GM18907 (cell line): ENCODE measurements around the gene NNT.

Source experiments
- ATAC-seq: cut with Tn5 transposase; IDR thresholded peaks from one replicate; pipeline ENCODE4 v1.9.1; 2021; ENCODE audit warnings: mild to moderate bottlenecking, moderate library complexity; ENCODE audit not compliant: unreplicated experiment

NNT gene

GRCh38 chr5:43622074-43622473 is 19.1 kb downstream of the NNT start:
- ATAC-seq = no peak

GRCh38 chr5:43623048-43623680 is 20.2 kb downstream of the NNT start:
- ATAC-seq = no peak

GRCh38 chr5:43627028-43627427 is 24.0 kb downstream of the NNT start:
- ATAC-seq = no peak

GRCh38 chr5:43631182-43631910 is 28.4 kb downstream of the NNT start:
- peak; percentile 96 for ATAC-seq

DNA sequence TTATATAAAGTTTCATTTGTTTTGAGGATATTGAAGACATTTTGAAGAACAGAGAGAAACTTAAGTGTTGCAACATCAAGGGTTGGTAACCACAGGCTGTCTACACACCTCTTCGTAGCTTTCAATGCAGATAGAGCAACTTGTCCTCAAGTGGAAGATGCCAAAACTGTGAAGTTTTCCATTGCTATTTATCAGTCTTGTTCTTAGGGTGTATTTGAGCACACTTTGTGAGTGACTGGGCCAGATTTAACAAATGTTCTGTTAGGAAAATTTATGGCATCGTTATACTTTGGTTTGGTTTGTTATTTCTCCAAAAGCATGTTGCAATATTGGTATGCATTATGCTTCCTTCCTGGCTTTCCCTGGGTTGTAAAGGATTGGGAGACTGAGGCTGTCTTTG is 31.6 kb downstream of the NNT start:
- no peak for ATAC-seq

DNA sequence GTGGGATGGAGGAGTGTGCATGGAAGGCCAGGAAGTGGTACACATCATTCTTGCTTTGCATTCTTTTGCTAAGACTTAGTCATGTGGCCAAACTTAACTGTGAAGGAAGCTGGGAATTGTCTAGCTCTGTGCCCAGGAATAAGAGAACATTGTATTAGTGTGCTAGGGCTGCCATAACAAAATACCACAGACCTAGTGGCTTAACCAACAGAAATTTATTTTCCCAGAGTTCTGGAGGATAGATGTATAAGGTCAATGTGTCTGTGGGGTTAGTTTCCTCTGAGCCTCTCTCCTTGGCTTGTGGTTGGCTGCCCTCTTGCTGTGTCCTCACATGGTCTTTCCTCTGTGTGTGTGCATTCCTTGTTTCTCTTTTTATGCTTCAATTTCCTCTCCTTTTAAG is 32.4 kb downstream of the NNT start:
- ATAC-seq = no peak

DNA sequence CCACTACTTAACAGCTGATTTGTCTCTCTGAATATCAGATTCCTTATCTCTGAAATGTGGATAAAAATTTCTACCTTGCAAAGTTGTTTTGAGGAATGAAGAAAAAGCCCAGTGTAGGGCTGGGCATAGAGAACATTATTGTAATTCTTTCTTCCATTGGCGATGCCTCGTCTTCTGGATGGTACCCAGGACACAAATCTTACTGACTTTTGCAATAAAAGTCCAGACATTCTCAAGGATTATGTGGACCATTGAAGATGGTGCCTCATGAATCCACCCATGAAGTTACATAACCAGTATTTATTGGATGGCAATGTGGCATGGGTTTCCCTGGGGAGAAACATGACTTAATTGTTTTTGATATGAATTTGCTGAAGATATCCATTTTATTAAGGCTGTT is 33.1 kb downstream of the NNT start:
- ATAC-seq = no peak

DNA sequence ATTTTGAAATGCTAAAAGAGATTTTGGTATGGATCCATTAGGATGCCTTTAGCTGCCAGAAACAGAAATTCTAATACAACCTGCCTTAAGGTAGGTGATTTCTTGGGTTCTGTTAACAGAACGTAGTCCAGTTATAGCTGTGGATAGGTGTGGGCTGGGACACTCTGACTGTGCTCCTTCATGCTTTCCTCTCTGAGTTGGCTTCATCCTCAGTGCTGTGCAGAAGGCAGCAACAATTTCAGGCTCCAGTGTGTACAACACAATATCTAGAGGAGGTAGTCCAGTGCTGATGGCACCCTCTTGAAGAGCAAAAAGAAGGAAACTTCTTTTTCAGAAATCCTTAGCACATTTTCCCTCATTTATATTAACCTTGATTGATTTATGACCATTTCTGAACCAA is 34.4 kb downstream of the NNT start:
- ATAC-seq = no peak

DNA sequence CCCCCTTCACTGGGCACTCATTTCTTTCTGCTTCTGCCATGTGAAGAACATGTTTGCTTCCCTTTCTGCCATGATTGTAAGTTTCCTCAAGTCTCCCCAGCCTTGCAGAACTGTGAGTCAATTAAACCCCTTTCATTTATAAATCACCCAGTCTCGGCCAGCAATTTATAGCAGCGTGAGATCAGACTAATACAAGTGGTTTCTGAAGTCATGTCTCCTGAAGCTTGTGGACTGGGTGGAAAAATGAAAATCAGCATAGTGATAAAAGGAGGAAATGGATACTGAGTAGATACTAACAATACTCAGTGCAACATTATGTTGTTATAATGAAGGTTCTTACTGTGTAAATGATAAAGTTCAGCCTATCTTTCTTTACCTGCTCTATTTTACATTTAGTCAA is 35.1 kb downstream of the NNT start:
- ATAC-seq = no peak

- no peak for ATAC-seq
Measured at GRCh38 chr5:43638546-43638945, 35.6 kb downstream of the NNT start.

DNA sequence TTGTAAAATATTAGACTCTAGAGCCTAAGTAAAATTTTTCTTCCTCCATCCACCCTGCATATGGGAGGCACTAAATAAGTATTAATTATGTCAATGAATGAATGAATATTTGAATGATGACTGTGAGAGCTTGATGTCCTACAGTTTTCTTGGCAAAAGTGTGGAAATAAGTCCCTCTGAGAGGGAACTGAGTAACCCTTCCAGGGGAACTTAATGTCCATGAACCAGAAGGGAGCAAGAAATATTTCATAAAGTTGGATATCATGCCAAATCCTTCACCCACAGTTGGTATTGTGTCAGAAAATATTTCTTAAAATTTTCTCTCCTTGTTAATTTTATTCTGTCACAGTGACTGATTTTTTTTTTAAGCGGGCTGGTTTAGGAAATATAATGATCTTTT is 36.6 kb downstream of the NNT start:
- no peak for ATAC-seq

DNA sequence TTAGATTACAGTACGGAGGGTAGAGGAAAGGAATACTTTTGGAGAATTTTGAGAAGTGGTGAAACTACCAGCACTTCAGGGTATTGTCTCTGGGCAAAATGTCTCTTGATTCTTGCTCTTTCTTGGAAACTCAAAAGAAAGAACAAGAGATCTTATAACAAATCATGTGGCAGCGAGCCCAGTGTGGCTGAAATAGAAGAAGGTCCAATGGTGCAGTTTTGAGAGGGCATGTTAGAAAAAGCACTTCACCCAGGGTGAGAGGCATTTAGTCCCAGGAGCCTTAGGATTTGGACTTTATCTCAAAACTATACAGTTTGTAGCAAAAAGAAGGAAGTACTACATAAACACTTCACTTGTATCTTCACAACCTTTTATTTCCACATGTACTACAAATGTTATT is 39.4 kb downstream of the NNT start:
- no peak for ATAC-seq

DNA sequence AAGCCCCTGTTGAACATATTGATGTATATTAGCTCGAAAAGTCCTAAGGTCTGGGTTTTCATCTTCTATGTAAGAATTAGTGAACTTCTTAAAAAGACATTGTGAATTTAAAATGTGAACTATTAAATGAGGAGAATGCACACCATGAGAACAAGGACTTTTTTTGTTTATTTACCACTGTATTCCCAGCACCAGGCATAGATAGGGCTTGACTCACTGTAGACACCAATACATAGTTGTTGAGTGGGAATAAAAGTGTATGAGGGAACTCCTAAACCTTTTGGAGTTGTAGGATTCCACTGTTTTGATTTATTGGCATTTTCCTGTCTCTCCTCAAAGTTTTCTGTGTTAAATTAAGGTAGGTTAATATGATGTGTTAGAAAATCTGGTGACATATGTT is 40.3 kb downstream of the NNT start:
- ATAC-seq = no peak

DNA sequence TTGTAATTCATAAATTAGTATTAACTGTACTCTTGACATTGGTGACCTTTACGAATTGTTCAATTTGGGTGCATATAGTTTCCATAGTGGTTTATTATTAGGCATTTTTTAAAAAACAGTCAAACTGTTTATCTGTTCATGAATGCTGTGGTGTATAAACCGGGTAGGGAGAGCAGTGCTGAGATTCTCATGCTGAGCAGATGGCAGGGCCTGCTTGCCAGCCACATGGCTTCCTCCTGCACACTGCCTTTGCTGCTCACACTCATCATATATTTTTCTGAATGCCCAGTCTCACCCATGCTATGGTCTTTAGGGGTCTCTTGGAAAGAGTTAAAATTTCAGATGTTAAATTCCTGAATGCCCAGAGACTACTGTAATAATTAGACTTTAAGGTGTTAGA is 40.8 kb downstream of the NNT start:
- no peak for ATAC-seq

- no peak for ATAC-seq
Measured at GRCh38 chr5:43646992-43647391, 44.0 kb downstream of the NNT start.

- no peak for ATAC-seq
Measured at GRCh38 chr5:43647789-43648188, 44.8 kb downstream of the NNT start.

DNA sequence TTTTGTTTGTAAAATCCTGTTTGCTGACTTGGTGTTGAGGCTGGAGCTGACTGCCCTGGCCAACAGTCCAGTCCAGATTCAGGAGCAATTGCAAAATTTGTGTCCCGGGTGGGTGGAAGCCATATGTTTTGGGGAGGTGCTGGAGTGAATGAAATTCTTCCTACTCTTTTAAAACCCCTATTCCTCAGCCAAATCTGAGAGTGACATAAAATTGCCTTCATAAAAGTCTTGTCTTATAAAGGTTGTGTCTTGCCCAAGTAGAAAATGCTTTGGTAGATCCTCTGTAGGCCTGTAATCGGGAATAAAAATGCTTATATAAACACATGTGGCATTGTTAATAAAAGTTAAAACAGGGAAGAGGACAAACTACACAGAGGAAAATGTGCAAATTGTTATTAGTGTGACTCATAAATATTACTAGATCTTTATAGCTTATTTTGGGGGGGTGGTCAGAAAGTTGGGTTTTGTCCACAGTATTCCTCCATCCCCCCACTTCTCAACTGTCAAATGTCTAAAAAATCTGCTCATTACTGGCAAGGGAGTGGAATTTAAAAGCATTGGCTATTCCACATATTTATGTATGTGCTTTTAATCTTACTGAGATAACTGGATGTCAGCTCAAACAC is 45.6 kb downstream of the NNT start:
- ATAC-seq = no peak

DNA sequence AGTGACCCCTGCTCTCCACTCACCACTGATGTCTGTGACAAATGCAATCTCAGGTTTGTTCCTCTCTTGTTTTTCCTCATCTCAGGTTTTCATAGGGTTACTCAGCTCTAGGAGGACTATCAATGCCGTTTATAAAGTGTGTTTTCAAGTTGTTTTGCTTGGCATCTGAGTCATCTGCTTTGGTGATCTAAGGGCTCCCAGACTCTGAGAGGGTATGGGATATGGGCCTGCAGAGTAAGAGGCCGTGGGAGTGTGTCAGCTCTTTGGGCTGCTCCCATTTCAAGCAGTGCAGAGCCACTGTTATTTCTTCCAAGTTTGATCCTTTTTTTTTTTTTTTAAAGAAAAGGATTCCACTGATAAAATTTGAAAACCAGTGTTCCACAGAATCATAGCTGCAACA is 46.3 kb downstream of the NNT start:
- ATAC-seq = no peak

DNA sequence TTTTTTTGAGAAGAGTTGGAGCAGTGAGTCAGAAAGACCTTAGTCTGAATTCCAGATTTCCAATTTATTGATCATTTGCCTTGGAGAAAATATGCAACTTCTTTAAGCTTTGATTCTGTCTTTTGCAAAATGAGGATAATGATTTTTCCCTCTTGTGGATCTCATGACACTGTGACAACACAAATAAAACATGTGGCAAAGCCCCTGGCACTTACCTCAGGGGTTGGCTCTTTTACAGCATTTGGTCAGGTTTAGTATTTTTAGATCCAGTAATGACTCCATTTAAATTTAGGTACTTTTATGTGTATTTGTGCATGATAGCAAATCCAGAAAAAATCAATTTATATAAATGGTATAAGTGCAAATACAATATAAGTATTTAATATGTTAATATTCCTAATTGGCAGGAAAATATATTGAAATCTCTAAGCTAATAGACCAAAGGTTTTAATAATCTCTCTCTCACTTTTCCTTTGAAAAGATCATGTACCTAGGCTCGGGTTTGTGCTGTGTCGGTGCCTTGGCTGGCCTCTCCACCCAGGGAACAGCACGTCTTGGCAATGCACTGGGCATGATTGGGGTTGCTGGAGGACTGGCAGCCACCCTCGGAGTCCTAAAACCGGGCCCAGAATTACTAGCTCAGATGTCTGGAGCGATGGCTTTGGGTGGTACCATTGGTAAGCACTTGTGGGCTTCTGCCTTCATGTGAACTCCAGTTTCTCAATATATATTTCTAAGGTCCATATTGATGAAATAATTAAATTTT is 49.7 kb downstream of the NNT start:
- ATAC-seq = no peak

DNA sequence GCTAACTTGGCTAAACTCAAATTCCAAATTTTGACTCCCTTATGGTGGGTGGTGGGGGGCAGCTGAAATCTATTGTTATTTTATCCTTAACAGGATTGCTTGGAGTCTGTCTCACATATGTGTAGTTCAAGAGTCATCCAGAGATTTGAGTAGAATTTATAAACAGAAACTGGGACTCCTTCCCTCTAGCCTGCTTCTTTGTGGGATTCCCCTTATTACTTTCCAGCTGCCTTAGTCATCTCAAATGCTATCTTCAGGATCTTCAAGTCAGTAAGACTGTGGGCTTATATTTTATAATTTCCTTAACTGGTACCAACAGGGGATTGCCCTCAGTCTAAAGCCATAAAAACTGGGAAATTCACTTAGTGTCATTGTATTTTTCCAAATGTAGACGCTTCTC is 55.5 kb downstream of the NNT start:
- no peak for ATAC-seq

- ATAC-seq = no peak
Measured at GRCh38 chr5:43659075-43659474, 56.1 kb downstream of the NNT start.

DNA sequence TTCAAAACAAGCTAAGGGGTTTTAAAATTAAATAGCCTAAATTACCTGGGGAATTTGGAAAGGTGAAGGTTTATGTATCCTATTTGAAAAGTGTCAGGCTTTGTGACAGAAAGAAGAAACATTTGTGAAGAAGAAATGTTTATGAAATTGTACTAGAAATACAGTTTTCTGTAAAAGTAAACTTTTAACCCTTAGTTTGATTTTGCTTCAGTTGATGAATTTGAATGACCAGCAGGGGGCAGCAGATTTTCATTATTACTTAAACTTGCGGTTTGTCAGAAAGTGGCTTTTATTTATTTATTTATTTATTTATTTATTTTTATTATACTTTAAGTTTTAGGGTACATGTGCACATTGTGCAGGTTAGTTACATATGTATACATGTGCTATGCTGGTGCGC is 58.1 kb downstream of the NNT start:
- ATAC-seq = no peak
